CD4-positive, CD25-positive, alpha-beta regulatory T cell (primary cell): ENCODE data around the gene ERCC4. TPM values are rescaled to one million over a fixed set of nuclear protein-coding genes. Genes with fewer than 3 reads are reported as not detected.

Source experiments
- ATAC-seq, 2 donors: fragments of 150-1000 bp; cut with Tn5 transposase; one replicate each; pipeline ENCODE4 v1.10.0; 2021; ENCODE audit warnings: low read depth in 2 of 2, moderate number of reproducible peaks in 2 of 2, moderate library complexity in 1 of 2
- DNase-seq, 3 donors: peaks; one replicate each; pipeline versions ENCODE4 v3.0.0 to v3.0.0-alpha.2; 2012 to 2022; ENCODE audit warnings: mixed read lengths in 1 of 3
- H3K27ac ChIP-seq: one replicate; pipeline ENCODE4 v1.7.0; 2013; ENCODE audit warnings: mild to moderate bottlenecking, low read length; ENCODE audit not compliant: insufficient read depth, poor library complexity, severe bottlenecking
- H3K27me3 ChIP-seq: one replicate; pipeline ENCODE4 v1.7.0; 2013; ENCODE audit warnings: low read length; ENCODE audit not compliant: control insufficient read depth, insufficient read depth
- H3K36me3 ChIP-seq: one replicate; pipeline ENCODE4 v1.7.0; 2013; ENCODE audit warnings: mild to moderate bottlenecking, low read length, moderate library complexity; ENCODE audit not compliant: control insufficient read depth, insufficient read depth
- H3K4me1 ChIP-seq: 2 replicates; pipeline ENCODE4 v1.7.0; 2013; ENCODE audit warnings: mild to moderate bottlenecking, low read length; ENCODE audit not compliant: insufficient read depth, control insufficient read depth, poor library complexity, severe bottlenecking
- H3K4me3 ChIP-seq: one replicate; pipeline ENCODE4 v1.7.0; 2013; ENCODE audit warnings: low read depth, mild to moderate bottlenecking, low read length, moderate library complexity
- H3K9me3 ChIP-seq, 2 experiments: 1 replicate in 1 of 2; 2 replicates in 1 of 2; pipeline ENCODE4 v1.7.0; 2013; ENCODE audit warnings: low read length in 2 of 2, mild to moderate bottlenecking in 1 of 2, moderate library complexity in 1 of 2; ENCODE audit not compliant: control insufficient read depth in 2 of 2
- H3K27ac Mint-ChIP-seq, 3 donors: one replicate each; pipeline ENCODE4 v1.8.0; 2020 to 2022; ENCODE audit warnings: mild to moderate bottlenecking in 3 of 3, mixed read lengths in 3 of 3, moderate library complexity in 2 of 3
- H3K27me3 Mint-ChIP-seq: one replicate; pipeline ENCODE4 v1.8.0; 2022; ENCODE audit warnings: mild to moderate bottlenecking, mixed read lengths
- H3K36me3 Mint-ChIP-seq: one replicate; pipeline ENCODE4 v1.8.0; 2020; ENCODE audit warnings: mixed read lengths
- H3K4me1 Mint-ChIP-seq, 4 donors: one replicate each; pipeline ENCODE4 v1.8.0; 2020 to 2022; ENCODE audit warnings: mixed read lengths in 4 of 4, mild to moderate bottlenecking in 1 of 4
- H3K4me3 Mint-ChIP-seq, 4 donors: one replicate each; pipeline ENCODE4 v1.8.0; 2020 to 2022; ENCODE audit warnings: mild to moderate bottlenecking in 4 of 4, mixed read lengths in 4 of 4, moderate library complexity in 3 of 4
- H3K9me3 Mint-ChIP-seq, 7 donors: one replicate each; pipeline ENCODE4 v1.8.0; 2020 to 2022; ENCODE audit warnings: mixed read lengths in 7 of 7, mild to moderate bottlenecking in 3 of 7, moderate library complexity in 2 of 7
- polyA plus RNA-seq, 4 donors: library from polyadenylated mRNA; unstranded; fragments of 300-500 nt; fragmentation: Illumina TruSeq; gene quantifications; one replicate each; pipeline ENCODE4 v1.2.3, GENCODE V29; 2021
- total RNA-seq: library from RNA; stranded (reverse); gene quantifications from one replicate; pipeline ENCODE4 v1.2.3, GENCODE V29; 2022

Gene ERCC4
- total and polyA plus RNA-seq, 5 donors from 2014 or later, result 8.8 to 18.2 (median 15.4) TPM

DNA sequence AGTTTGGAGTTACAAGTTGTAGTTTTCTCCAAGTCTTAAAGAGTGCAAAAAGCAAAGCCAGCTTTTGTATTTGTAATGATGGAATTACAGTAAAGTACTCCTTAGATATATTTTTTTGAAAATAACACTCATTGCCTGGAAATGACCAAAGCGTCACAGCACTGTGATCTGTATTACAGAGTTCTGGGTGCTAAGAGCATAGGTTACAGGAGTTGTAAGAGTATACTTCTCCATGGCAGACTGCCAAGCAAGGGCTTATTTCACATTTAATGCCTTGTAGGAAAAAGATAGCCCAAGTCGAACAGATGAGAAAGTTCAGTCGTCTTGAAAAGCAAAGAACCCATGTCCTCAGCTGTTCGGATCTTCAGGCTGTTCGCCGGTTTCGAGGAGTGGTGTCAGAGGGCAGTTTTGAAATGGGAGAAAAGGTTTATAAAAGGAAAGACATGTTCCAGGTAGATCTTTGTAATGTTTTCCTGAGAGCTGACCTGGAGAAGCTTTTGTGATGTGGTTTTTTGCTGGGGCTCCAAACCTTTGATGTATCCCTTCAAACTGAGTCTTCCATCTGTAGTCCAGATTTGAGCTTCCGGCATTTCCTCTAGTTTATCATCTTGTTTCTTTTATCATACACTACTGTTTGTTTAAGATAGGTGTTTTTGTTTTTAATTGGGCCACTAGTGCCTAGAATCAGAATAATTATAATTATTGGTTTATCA is 41.3 kb downstream of the ERCC4 start:
- DNase-seq (no peak), ATAC-seq (no peak)
- Histone ChIP-seq H3K36me3 (no peaks in the 10 kb centered on the region), H3K9me3 (no peaks in the 10 kb centered on the region), H3K4me1 (peaks cover 5% of the 10 kb centered on the region), H3K4me3 (no peak overlapping the region), H3K27ac (no peak overlapping the region), H3K27me3 (no peaks in the 10 kb centered on the region)
- Mint-ChIP-seq H3K4me1 (peaks cover 4 to 20% (median 12%) of the 10 kb centered on the region in 4 donors), H3K9me3 (peaks cover 0 to 9% (median 0%) of the 10 kb centered on the region in 7 donors), H3K27ac (no peak overlapping the region), H3K4me3 (no peak overlapping the region), H3K27me3 (peaks cover 20% of the 10 kb centered on the region), H3K36me3 (no peaks in the 10 kb centered on the region)

DNA sequence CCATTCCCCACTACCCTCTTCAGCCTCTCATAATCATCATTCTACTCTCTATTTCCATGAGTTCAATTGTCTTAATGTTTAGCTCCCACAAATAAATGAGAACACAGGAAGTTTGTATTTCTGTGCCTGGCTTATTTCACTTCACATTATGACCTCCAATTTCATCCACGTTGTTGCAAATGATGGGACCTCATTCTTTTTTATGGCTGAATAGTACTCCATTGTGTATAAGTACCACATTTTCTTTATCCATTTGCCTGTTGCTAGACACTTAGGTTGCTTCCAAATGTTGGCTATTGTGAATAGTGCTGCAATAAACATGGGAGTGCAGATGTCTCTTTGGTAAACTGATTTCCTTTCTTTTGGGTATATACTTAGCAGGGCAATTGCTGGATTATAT is 42.3 kb downstream of the ERCC4 start:
- Histone ChIP-seq H3K9me3 (no peaks in the 10 kb centered on the region), H3K4me3 (no peak overlapping the region), H3K27me3 (no peaks in the 10 kb centered on the region), H3K4me1 (peaks cover 5% of the 10 kb centered on the region), H3K36me3 (no peaks in the 10 kb centered on the region), H3K27ac (no peak overlapping the region)
- peaks cover 27% of the 10 kb centered on the region for H3K27me3 Mint-ChIP-seq
- no peaks in the 10 kb centered on the region for H3K36me3 Mint-ChIP-seq
- peaks cover 4 to 13% (median 5%) of the 10 kb centered on the region in 4 donors for H3K4me1 Mint-ChIP-seq
- H3K9me3 Mint-ChIP-seq, result peaks cover 0 to 9% (median 0%) of the 10 kb centered on the region in 7 donors
- peak overlapping the region in 1 of 3 donors; percentile 34 for H3K27ac Mint-ChIP-seq
- H3K4me3 Mint-ChIP-seq, result no peak overlapping the region
- ATAC-seq (no peak), DNase-seq (no peak)

DNA sequence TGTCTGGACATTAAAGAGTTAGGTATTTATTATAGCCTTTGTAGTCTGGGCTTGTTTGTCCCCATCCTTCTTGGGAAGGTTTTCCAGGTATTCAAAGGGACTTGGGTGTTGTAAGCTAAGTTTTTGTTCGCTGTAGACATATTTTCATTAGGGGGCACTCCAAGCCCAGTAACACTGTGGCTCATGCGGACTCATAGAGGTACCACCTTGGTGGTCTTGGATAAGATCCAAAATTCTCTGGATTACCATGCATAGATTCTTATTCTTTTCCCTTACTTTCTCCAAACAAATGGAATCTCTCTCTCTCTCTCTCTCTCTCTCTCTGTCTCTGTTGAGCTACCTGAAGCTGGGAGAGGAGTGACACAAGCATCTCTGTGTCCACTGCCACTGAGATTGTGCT is 48.9 kb downstream of the ERCC4 start:
- Histone ChIP-seq H3K36me3 (no peaks in the 10 kb centered on the region), H3K4me3 (no peak overlapping the region), H3K27ac (no peak overlapping the region), H3K9me3 (no peaks in the 10 kb centered on the region), H3K4me1 (no peaks in the 10 kb centered on the region), H3K27me3 (peaks cover 7% of the 10 kb centered on the region)
- DNase-seq (no peak), ATAC-seq (no peak)
- Mint-ChIP-seq H3K27me3 (peaks cover 40% of the 10 kb centered on the region), H3K36me3 (no peaks in the 10 kb centered on the region), H3K4me1 (no peaks in the 10 kb centered on the region), H3K4me3 (no peak overlapping the region), H3K9me3 (peaks cover 0 to 4% (median 0%) of the 10 kb centered on the region in 7 donors), H3K27ac (no peak overlapping the region)

DNA sequence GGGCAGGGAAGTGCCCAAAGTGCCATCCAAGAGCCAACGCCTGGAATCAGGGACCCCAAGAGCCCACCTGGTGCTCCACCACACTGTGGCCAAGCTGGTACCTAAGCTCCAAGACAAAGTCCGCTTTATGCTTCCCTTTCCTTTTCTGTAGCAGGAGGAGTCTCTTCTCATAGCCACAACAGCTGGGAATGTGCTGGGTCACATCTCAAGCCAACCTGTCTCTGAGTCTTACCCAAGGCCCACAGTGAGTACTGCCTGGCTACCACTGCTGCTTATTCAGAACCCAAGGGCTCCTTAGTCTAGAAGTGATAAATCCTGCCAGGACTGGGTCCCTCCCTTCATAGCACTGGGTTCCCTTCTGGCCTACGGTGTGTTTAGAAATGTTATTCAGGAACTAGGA is 49.8 kb downstream of the ERCC4 start:
- peaks cover 0 to 4% (median 0%) of the 10 kb centered on the region in 7 donors for H3K9me3 Mint-ChIP-seq
- no peaks in the 10 kb centered on the region for H3K36me3 Mint-ChIP-seq
- Histone ChIP-seq H3K9me3 (no peaks in the 10 kb centered on the region), H3K36me3 (no peaks in the 10 kb centered on the region), H3K4me3 (no peak overlapping the region), H3K27ac (no peak overlapping the region), H3K4me1 (no peaks in the 10 kb centered on the region), H3K27me3 (peaks cover 7% of the 10 kb centered on the region)
- no peaks in the 10 kb centered on the region for H3K4me1 Mint-ChIP-seq
- DNase-seq (no peak), ATAC-seq (no peak)
- H3K27me3 Mint-ChIP-seq, result peaks cover 41% of the 10 kb centered on the region
- no peak overlapping the region for H3K27ac Mint-ChIP-seq
- H3K4me3 Mint-ChIP-seq, result no peak overlapping the region

DNA sequence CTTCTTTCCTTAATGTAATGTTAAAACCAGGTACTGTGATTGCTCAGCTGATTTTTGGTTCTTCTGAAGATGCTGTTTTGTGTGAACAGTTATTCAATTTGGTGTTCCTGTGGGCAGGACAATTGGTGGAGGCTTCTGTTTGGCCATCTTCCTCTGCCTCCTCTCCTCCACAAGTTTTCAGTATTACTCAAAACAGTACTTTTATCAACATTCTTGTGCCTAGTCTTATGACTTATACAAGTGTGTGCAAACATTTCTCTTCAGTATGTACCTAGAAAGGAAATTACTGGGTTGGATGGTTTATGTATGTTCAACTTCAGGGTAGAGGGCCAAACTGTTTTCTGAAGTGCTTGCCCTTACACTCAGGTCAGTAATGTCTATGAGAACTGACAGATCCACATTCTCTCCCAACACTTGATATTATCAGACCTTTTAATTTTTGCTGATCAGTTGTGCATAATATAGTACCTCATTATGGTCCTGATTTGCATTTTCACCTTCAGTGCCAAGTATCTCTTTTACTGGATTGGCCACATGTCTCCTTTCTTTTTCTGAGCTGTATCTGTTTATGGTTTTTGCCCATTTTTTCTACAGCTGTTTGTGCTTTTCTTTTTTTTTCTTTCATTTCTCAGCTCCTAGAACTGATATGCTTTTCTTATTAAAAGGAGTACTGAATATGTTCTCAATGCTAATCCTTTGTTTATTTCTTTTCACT is 50.9 kb downstream of the ERCC4 start:
- peaks cover 0 to 4% (median 0%) of the 10 kb centered on the region in 7 donors for H3K9me3 Mint-ChIP-seq
- no peaks in the 10 kb centered on the region for H3K36me3 ChIP-seq
- H3K27me3 Mint-ChIP-seq, result peaks cover 41% of the 10 kb centered on the region
- no peaks in the 10 kb centered on the region for H3K36me3 Mint-ChIP-seq
- H3K27ac ChIP-seq, result no peak overlapping the region
- DNase-seq (no peak), ATAC-seq (no peak)
- H3K4me1 Mint-ChIP-seq, result no peaks in the 10 kb centered on the region
- peaks cover 7% of the 10 kb centered on the region for H3K27me3 ChIP-seq
- H3K4me3 Mint-ChIP-seq, result no peak overlapping the region
- H3K27ac Mint-ChIP-seq, result no peak overlapping the region
- H3K4me1 ChIP-seq, result no peaks in the 10 kb centered on the region
- no peak overlapping the region for H3K4me3 ChIP-seq
- no peaks in the 10 kb centered on the region for H3K9me3 ChIP-seq

DNA sequence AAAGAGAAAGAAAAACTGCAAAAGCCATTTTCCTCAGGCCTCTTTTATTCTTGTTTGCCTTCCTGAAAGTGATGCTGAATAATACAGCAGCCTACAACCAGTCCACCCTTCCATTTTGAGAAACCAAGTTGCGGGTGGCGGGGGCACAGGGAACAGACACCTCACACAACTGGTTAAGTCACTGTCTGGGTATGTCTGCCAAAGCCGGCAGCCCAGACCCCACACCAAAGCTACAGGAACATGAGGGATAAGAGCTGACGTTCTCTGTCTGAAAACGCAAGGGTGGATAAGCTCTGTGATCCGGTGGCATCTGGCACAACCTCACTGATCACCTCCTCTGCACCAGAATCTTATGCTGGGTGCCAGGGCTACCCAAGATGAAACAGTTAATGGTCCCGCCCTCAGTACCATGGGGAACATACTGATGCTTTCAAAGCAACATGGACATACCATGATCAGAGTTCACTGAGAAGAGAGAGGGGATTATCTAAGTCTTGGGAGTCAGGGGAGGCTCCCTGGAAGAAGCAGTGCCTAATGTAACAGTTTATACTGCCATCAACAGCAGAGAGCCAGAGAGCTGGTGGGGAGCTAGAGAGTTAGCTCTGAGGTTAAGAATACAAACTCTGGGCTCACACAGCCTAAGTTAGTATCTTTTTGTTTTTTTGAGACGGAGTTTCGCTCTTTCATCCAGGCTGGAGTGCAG is 53.5 kb downstream of the ERCC4 start:
- H3K9me3 ChIP-seq, result no peaks in the 10 kb centered on the region
- no peak for ATAC-seq
- H3K4me1 Mint-ChIP-seq, result no peaks in the 10 kb centered on the region

DNA sequence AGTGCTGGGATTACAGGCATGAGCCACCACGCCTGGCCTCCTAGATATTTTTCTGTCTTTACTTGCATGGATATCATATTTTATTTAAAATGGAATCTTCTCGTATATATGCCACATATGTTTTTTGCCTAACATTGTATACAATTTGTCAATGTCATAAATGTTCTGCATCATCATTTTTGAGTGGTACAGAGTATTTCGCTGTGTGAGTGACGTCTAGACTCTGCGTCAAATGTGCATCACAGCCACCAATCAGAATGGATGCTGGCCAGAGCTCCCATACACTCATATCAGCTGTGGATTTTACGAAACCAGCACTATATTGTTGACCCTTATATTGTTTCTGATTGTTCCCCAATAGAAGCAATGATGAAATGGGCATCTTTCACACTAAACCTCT is 57.2 kb downstream of the ERCC4 start:
- Mint-ChIP-seq H3K36me3 (no peaks in the 10 kb centered on the region), H3K27ac (no peak overlapping the region), H3K27me3 (peaks cover 20% of the 10 kb centered on the region), H3K9me3 (peaks cover 0 to 6% (median 4%) of the 10 kb centered on the region in 7 donors), H3K4me1 (no peaks in the 10 kb centered on the region), H3K4me3 (no peak overlapping the region)
- DNase-seq (no peak), ATAC-seq (no peak)
- Histone ChIP-seq H3K4me3 (no peak overlapping the region), H3K27me3 (no peaks in the 10 kb centered on the region), H3K27ac (no peak overlapping the region), H3K9me3 (no peaks in the 10 kb centered on the region), H3K4me1 (no peaks in the 10 kb centered on the region), H3K36me3 (no peaks in the 10 kb centered on the region)

More for the DNA sequence above, 53.5 kb downstream of the ERCC4 start:
- H3K4me3 Mint-ChIP-seq, result no peak overlapping the region
- Histone ChIP-seq H3K27ac (no peak overlapping the region), H3K4me1 (no peaks in the 10 kb centered on the region), H3K27me3 (peaks cover 6% of the 10 kb centered on the region), H3K4me3 (no peak overlapping the region), H3K36me3 (no peaks in the 10 kb centered on the region)
- H3K36me3 Mint-ChIP-seq, result no peaks in the 10 kb centered on the region
- peaks cover 24% of the 10 kb centered on the region for H3K27me3 Mint-ChIP-seq
- H3K27ac Mint-ChIP-seq, result peak overlapping the region in 1 of 3 donors; percentile 36
- H3K9me3 Mint-ChIP-seq, result peaks cover 0 to 2% (median 0%) of the 10 kb centered on the region in 7 donors
- no peak for DNase-seq
